GM12878 (cell line): ENCODE data around the gene RAMACL. TPM values are rescaled to one million over a fixed set of nuclear protein-coding genes. Genes with fewer than 3 reads are reported as not detected.

Experiments used
- ATAC-seq: fragments of 200-7000 bp; cut with Tn5 transposase; 3 replicates; pipeline ENCODE4 v1.9.1; 2020; ENCODE audit warnings: mild to moderate bottlenecking, moderate library complexity
- BruUV-seq: library from RNA; stranded (reverse); fragments of 400-500 nt; replicated peaks from 2 replicates; lab custom pipeline; 2021; lab: Mats Ljungman, UMichigan
- CTCF ChIA-PET: fragments of 300-600 bp; sonication (Branson Sonifier 250); formaldehyde crosslinking; extraction: SDS; loops from one replicate; lab custom pipeline; 2021; ENCODE audit warnings: inconsistent platforms; lab: Yijun Ruan, JAX
- POLR2A ChIA-PET: fragments of 350-600 bp; formaldehyde crosslinking; extraction: SDS; loops from one replicate; lab custom pipeline; 2021; ENCODE audit warnings: inconsistent platforms; lab: Charles Lee
- RAD21 ChIA-PET: fragments of 300-600 bp; sonication (Branson Sonifier 250); formaldehyde crosslinking; loops from one replicate; lab custom pipeline; 2023; ENCODE audit warnings: antibody characterized with exemption; ENCODE audit not compliant: unreplicated experiment; lab: Charles Lee
- SMC1A ChIA-PET: fragments of 300-600 bp; sonication (Branson Sonifier 250); formaldehyde crosslinking; loops from one replicate; lab custom pipeline; 2023; ENCODE audit not compliant: unreplicated experiment, uncharacterized antibody; lab: Charles Lee
- DNase-seq: peaks from one replicate; pipeline ENCODE4 v3.0.0-alpha.2; 2011; ENCODE audit warnings: low read depth, low spot score
- FAIRE-seq: peaks from 3 replicates; lab custom pipeline; 2011; peaks lifted over from hg19 to GRCh38; lab: Jason Lieb, UNC
- H2AFZ ChIP-seq: 2 replicates; pipeline ENCODE4 v1.6.0; 2011; ENCODE audit warnings: low read depth, low read length, control low read depth; ENCODE audit not compliant: control insufficient read depth
- H3K27ac ChIP-seq: 2 replicates; pipeline ENCODE4 v1.5.1; 2011; ENCODE audit warnings: control low read depth; ENCODE audit not compliant: control insufficient read depth, insufficient read depth
- H3K27me3 ChIP-seq, 2 experiments: replicated peaks in 1 of 2; 2 replicates each; pipeline versions ENCODE4 v1.6.0 to v1.6.1; 2011; ENCODE audit warnings: low read length in 1 of 2; ENCODE audit not compliant: control insufficient read depth in 2 of 2, insufficient read depth in 2 of 2
- H3K36me3 ChIP-seq, 2 experiments: 2 replicates each; pipeline ENCODE4 v1.5.1; 2011; ENCODE audit warnings: low read length in 1 of 2; ENCODE audit not compliant: control insufficient read depth in 2 of 2, insufficient read depth in 2 of 2
- H3K4me1 ChIP-seq: 2 replicates; pipeline ENCODE4 v1.6.1; 2011; ENCODE audit warnings: mild to moderate bottlenecking, low read length, moderate library complexity, mixed read lengths; ENCODE audit not compliant: control insufficient read depth, insufficient read depth
- H3K4me2 ChIP-seq: 2 replicates; pipeline ENCODE4 v1.6.0; 2011; ENCODE audit warnings: control low read depth; ENCODE audit not compliant: control insufficient read depth, insufficient read depth
- H3K4me3 ChIP-seq: fragments of 200-600 bp; sonication (generic); 2 replicates; pipeline ENCODE4 v1.5.1; 2016
- H3K79me2 ChIP-seq: 2 replicates; pipeline ENCODE4 v1.6.0; 2011; ENCODE audit warnings: low read length; ENCODE audit not compliant: control insufficient read depth, insufficient read depth
- H3K9ac ChIP-seq: 2 replicates; pipeline ENCODE4 v1.8.0; 2011; ENCODE audit warnings: low read length, control low read depth, mixed read lengths; ENCODE audit not compliant: control insufficient read depth, insufficient read depth
- H3K9me3 ChIP-seq: replicated peaks from 3 replicates; pipeline ENCODE4 v1.5.1; 2011; ENCODE audit warnings: mild to moderate bottlenecking, low read length; ENCODE audit not compliant: control insufficient read depth, insufficient read depth
- H4K20me1 ChIP-seq: 2 replicates; pipeline ENCODE4 v1.6.0; 2011; ENCODE audit not compliant: control insufficient read depth, insufficient read depth
- CBX3 ChIP-seq: fragments of 200-600 bp; sonication (generic); IDR thresholded peaks from 2 replicates; pipeline ENCODE4 v1.6.1; 2016; ENCODE audit warnings: low read depth, borderline replicate concordance
- CHD1 ChIP-seq: IDR thresholded peaks from 2 replicates; pipeline ENCODE4 v1.6.1; 2012; ENCODE audit warnings: low read depth, low read length, improper control_type of control experiment
- IKZF2 ChIP-seq, 2 experiments: fragments of 450-650 bp; IDR thresholded peaks; 2 replicates each; pipeline ENCODE4 v1.6.1; 2017; ENCODE audit warnings: mild to moderate bottlenecking in 2 of 2, moderate library complexity in 2 of 2
- MAX ChIP-seq: IDR thresholded peaks from 2 replicates; pipeline ENCODE4 v1.6.1; 2012; ENCODE audit warnings: low read depth, low read length, improper control_type of control experiment
- POLR2AphosphoS2 ChIP-seq: IDR thresholded peaks from 2 replicates; pipeline ENCODE4 v1.6.1; 2011; ENCODE audit warnings: low read depth, mild to moderate bottlenecking, low read length, improper control_type of control experiment, moderate library complexity
- RB1 ChIP-seq: fragments of 450-650 bp; formaldehyde crosslinking; IDR thresholded peaks from 2 replicates; pipeline ENCODE4 v1.6.1; 2017; ENCODE audit warnings: mild to moderate bottlenecking, borderline replicate concordance
- RELB ChIP-seq: fragments of 450-650 bp; IDR thresholded peaks from 2 replicates; pipeline ENCODE4 v1.6.1; 2017; ENCODE audit warnings: low read depth, mild to moderate bottlenecking, moderate library complexity
- SMAD1 ChIP-seq: fragments of 450-650 bp; IDR thresholded peaks from 2 replicates; pipeline ENCODE4 v1.6.1; 2018; ENCODE audit warnings: mild to moderate bottlenecking, low read depth; ENCODE audit not compliant: partially characterized antibody
- SMAD5 ChIP-seq: IDR thresholded peaks from 2 replicates; pipeline ENCODE4 v1.6.1; 2016; ENCODE audit warnings: antibody characterized with exemption, low read depth
- SREBF2 ChIP-seq: IDR thresholded peaks from 2 replicates; pipeline ENCODE4 v1.6.1; 2012; ENCODE audit warnings: mild to moderate bottlenecking, low read length
- WRNIP1 ChIP-seq: IDR thresholded peaks from 2 replicates; pipeline ENCODE4 v1.6.1; 2011; ENCODE audit warnings: low read depth, low read length, improper control_type of control experiment, borderline replicate concordance
- ZBTB40 ChIP-seq: fragments of 450-650 bp; IDR thresholded peaks from 2 replicates; pipeline ENCODE4 v1.6.1; 2016; ENCODE audit warnings: mild to moderate bottlenecking, moderate library complexity, borderline replicate concordance
- WGBS: methylation state at CpG from one replicate; pipeline ENCODE4 v1.1.6; 2016; ENCODE audit warnings: low lambda C conversion rate; ENCODE audit not compliant: insufficient replicate concordance, insufficient coverage; ENCODE audit errors: missing lambda C conversion rate; 5-methylcytosine and 5-hydroxymethylcytosine counted together
- in situ Hi-C: fragments of 300-500 bp; cut with MboI; formaldehyde crosslinking; loops from 9 replicates; pipeline ENCODE4 v1.14.3; 2018; ENCODE audit warnings: mixed read lengths
- intact Hi-C: fragments of 100-400 bp; cut with micrococcal nuclease; formaldehyde crosslinking; loops from one replicate; pipeline ENCODE4 v1.14.2; 2022; ENCODE audit not compliant: unreplicated experiment
- polyA plus RNA-seq, 11 experiments: library from polyadenylated mRNA; depleted of rRNA in 4 of 11; unstranded in 6 of 11; stranded (reverse) in 5 of 11; fragments of >200 nt; fragmentation: Nextera tagmentation in 4 of 11; fragmentation: Illumina TruSeq in 1 of 11; extraction: Ambion mirVana in 4 of 11; extraction: Trizol in 1 of 11; gene quantifications; 1 replicate in 1 of 11; 2 replicates in 10 of 11; pipeline versions ENCODE4 v1.2.1 to v1.2.3, GENCODE V29; 2011 to 2016; ENCODE audit warnings: inconsistent platforms in 2 of 11, missing spikeins in 2 of 11, low read depth in 1 of 11
- total RNA-seq, 4 experiments: library from RNA; depleted of rRNA in 3 of 4; stranded (reverse); fragments of >200 nt in 3 of 4; fragmentation: Illumina TruSeq in 1 of 4; extraction: Trizol in 1 of 4; gene quantifications; 2 replicates each; pipeline versions ENCODE4 v1.2.1 to v1.2.3, GENCODE V29; 2013 to 2021
- TF ChIP-seq, protein P1 (sequence below): IDR thresholded peaks from 2 replicates; pipeline ENCODE4 v1.6.1; 2011; ENCODE audit warnings: low read depth, low read length, improper control_type of control experiment, borderline replicate concordance

Gene RAMACL
- total and polyA plus RNA-seq, 10 of the 15 experiments (the other 5 are each of a cell fraction or from before 2014, with no cell fraction given) = 0.09 to 1.3 (median 0.31) TPM; not detected in 1

DNA sequence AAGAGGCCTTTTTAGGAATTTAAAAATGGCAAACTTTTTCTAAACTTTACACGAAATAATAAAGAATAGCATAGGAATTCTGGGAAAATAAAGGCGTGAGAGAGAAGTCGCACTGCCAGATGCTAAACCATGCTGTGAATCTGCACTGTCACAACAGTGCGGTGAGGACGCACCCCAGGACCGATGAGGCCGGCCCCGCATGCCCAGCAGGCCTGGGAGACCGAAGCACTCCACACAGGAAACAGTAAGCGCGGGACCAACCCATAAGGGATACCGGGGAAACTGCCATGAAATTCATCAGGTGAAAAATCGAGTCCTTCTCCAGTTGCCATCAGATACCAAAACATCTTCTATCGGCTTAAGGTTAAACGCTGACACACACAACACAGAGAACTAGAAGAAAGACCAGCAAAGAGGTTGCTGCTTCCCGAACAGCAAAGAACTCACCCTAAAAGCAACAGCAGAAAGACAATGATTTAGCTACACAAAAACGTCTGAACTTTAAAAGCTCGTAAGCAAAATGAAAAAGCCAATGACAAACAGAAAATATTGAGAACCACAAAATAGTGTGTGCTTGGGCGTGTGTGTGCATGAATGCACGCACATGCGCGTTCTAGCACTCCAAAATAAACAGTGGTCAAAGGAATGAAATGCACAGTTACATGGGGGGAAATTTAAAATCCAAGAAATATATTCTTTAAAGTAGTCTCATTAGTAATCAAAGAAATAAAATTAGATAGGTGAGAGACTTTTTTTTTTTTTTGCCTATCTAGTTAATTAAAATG, 15.4 kb downstream of the RAMACL start:
- no peak for TF ChIP-seq ZBTB40
- TF ChIP-seq SMAD1 = no peak
- no peak for TF ChIP-seq MAX
- no peak for TF ChIP-seq SMAD5
- no peak for TF ChIP-seq CHD1
- no peak for TF ChIP-seq SREBF2
- TF ChIP-seq RB1 = no peak
- TF ChIP-seq CBX3 = no peak
- TF ChIP-seq, protein P1, sequence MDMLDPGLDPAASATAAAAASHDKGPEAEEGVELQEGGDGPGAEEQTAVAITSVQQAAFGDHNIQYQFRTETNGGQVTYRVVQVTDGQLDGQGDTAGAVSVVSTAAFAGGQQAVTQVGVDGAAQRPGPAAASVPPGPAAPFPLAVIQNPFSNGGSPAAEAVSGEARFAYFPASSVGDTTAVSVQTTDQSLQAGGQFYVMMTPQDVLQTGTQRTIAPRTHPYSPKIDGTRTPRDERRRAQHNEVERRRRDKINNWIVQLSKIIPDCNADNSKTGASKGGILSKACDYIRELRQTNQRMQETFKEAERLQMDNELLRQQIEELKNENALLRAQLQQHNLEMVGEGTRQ = no peak
- no peak for TF ChIP-seq POLR2AphosphoS2
- no peak for TF ChIP-seq RELB
- TF ChIP-seq WRNIP1 = no peak
- TF ChIP-seq IKZF2 (IDR thresholded peaks at IDR 0.05) = no peak
- FAIRE-seq = peak; percentile 13

More for the DNA sequence above, 15.4 kb downstream of the RAMACL start:
- Histone ChIP-seq H3K4me1 (no peaks in the 10 kb centered on the region), H3K36me3 (no peaks in the 10 kb centered on the region), H3K27ac (no peak overlapping the region), H3K27me3 (no peaks in the 10 kb centered on the region), H2AFZ (no peak overlapping the region), H3K4me3 (no peak overlapping the region), H3K4me2 (no peak overlapping the region), H3K79me2 (no peaks in the 10 kb centered on the region), H3K9me3 (no peaks in the 10 kb centered on the region; the same call in 2 of the 3 replicates), H4K20me1 (no peaks in the 10 kb centered on the region; the same call in 1 of the 2 replicates), H3K9ac (no peak overlapping the region)
- POLR2A ChIA-PET = no interaction called here
- DNase-seq = no peak
- 79% methylated on average over 22 of the region's 22 CpGs for WGBS
- SMC1A ChIA-PET = interaction anchor here (1.3 kb wide), 1 partner anchor 12 kb away, joined by 3 read pairs; no protein-coding TSS in a partner anchor
- in situ Hi-C loops = no loop called here
- no peak for ATAC-seq
- RAD21 ChIA-PET = no interaction called here
- BruUV-seq = no TSS peak
- intact Hi-C loops = no loop called here
- CTCF ChIA-PET = no interaction called here
